WTC11 (cell line): ENCODE results near the gene ICAM1. TPM values are rescaled to one million over a fixed set of nuclear protein-coding genes. Genes with fewer than 3 reads are reported as not detected.
A peak's percentile ranks its signal among the peaks of the same experiment; 100 is the strongest.

Experiments used
- ATAC-seq: fragments of 200-7000 bp; cut with Tn5 transposase; 2 replicates; pipeline ENCODE4 v1.10.0; 2021; ENCODE audit warnings: mild to moderate bottlenecking, moderate library complexity
- CTCF ChIA-PET: fragments of 300-600 bp; sonication (Branson Sonifier 250); formaldehyde crosslinking; loops from one replicate; lab custom pipeline; 2021; ENCODE audit warnings: antibody characterized with exemption; lab: Charles Lee
- POLR2A ChIA-PET: fragments of 350-600 bp; sonication (Branson Sonifier 250); formaldehyde crosslinking; loops from one replicate; lab custom pipeline; 2021; ENCODE audit warnings: antibody characterized with exemption; lab: Charles Lee
- DNase-seq: peaks from one replicate; pipeline ENCODE4 v3.0.0; 2021; ENCODE audit warnings: low spot score
- H3K27ac Mint-ChIP-seq: 2 replicates; pipeline ENCODE4 v1.8.0; 2021; ENCODE audit warnings: mixed read lengths
- H3K27me3 Mint-ChIP-seq: 2 replicates; pipeline ENCODE4 v1.8.0; 2021; ENCODE audit warnings: low read depth, mild to moderate bottlenecking, moderate library complexity, mixed read lengths
- H3K36me3 Mint-ChIP-seq: 2 replicates; pipeline ENCODE4 v1.8.0; 2021; ENCODE audit warnings: mixed read lengths
- H3K4me1 Mint-ChIP-seq: 2 replicates; pipeline ENCODE4 v1.8.0; 2022; ENCODE audit warnings: mixed read lengths
- H3K4me3 Mint-ChIP-seq: 2 replicates; pipeline ENCODE4 v1.8.0; 2021; ENCODE audit warnings: mild to moderate bottlenecking, moderate library complexity, mixed read lengths
- H3K9me3 Mint-ChIP-seq: 2 replicates; pipeline ENCODE4 v1.8.0; 2021; ENCODE audit warnings: mixed read lengths
- CDX4 ChIP-seq: fragments of 250-450 bp; sonication (Bioruptor Pico); IDR thresholded peaks from 2 replicates; pipeline ENCODE4 v1.9.0; 2021; ENCODE audit warnings: moderate library complexity, mild to moderate bottlenecking, inconsistent platforms, borderline replicate concordance
- CREB1 ChIP-seq: sonication (generic); formaldehyde crosslinking; IDR thresholded peaks from 2 replicates; pipeline ENCODE4 v1.8.0; 2023; ENCODE audit warnings: mild to moderate bottlenecking, missing genetic modification reagents
- E2F1 ChIP-seq: sonication (generic); formaldehyde crosslinking; IDR thresholded peaks from 2 replicates; pipeline ENCODE4 v1.8.0; 2022; ENCODE audit warnings: mild to moderate bottlenecking, missing genetic modification reagents
- E2F5 ChIP-seq: sonication (generic); formaldehyde crosslinking; IDR thresholded peaks from 2 replicates; pipeline ENCODE4 v1.8.1; 2022; ENCODE audit warnings: mild to moderate bottlenecking, moderate library complexity, missing genetic modification reagents
- ETV6 ChIP-seq: sonication (generic); formaldehyde crosslinking; IDR thresholded peaks from 2 replicates; pipeline ENCODE4 v1.8.1; 2022; ENCODE audit warnings: mild to moderate bottlenecking, missing genetic modification reagents
- FOXJ3 ChIP-seq: sonication (generic); formaldehyde crosslinking; IDR thresholded peaks from 2 replicates; pipeline ENCODE4 v1.9.0; 2021; ENCODE audit warnings: missing genetic modification reagents, mild to moderate bottlenecking, borderline replicate concordance
- GTF2I ChIP-seq: fragments of 250-450 bp; sonication (Bioruptor Pico); conservative IDR thresholded peaks from 2 replicates; pipeline ENCODE4 v1.4.0; 2021; ENCODE audit warnings: mild to moderate bottlenecking
- HMGA2 ChIP-seq: fragments of 250-450 bp; sonication (Bioruptor Pico); IDR thresholded peaks from 2 replicates; pipeline ENCODE4 v1.4.0; 2021; ENCODE audit warnings: mild to moderate bottlenecking, moderate library complexity
- IRF1 ChIP-seq: sonication (generic); formaldehyde crosslinking; IDR thresholded peaks from 2 replicates; pipeline ENCODE4 v1.8.0; 2023; ENCODE audit warnings: missing genetic modification reagents
- MXD4 ChIP-seq: fragments of 250-450 bp; sonication (Bioruptor Pico); IDR thresholded peaks from 2 replicates; pipeline ENCODE4 v1.8.0; 2021; ENCODE audit warnings: mild to moderate bottlenecking, moderate library complexity, borderline replicate concordance
- NR1H2 ChIP-seq: sonication (generic); formaldehyde crosslinking; IDR thresholded peaks from 2 replicates; pipeline ENCODE4 v1.9.0; 2021; ENCODE audit warnings: mild to moderate bottlenecking, moderate library complexity, missing genetic modification reagents
- NR2C2 ChIP-seq: sonication (generic); formaldehyde crosslinking; IDR thresholded peaks from 2 replicates; pipeline ENCODE4 v1.8.0; 2022; ENCODE audit warnings: mild to moderate bottlenecking, missing genetic modification reagents
- PRRX2 ChIP-seq: fragments of 250-450 bp; sonication (Bioruptor Pico); IDR thresholded peaks from 2 replicates; pipeline ENCODE4 v1.8.0; 2021; ENCODE audit warnings: mild to moderate bottlenecking
- RELA ChIP-seq: sonication (generic); formaldehyde crosslinking; IDR thresholded peaks from 2 replicates; pipeline ENCODE4 v1.8.1; 2022; ENCODE audit warnings: missing genetic modification reagents, mild to moderate bottlenecking, borderline replicate concordance
- SP1 ChIP-seq: sonication (generic); formaldehyde crosslinking; conservative IDR thresholded peaks from 2 replicates; pipeline ENCODE4 v1.8.1; 2022; ENCODE audit warnings: missing genetic modification reagents
- TEAD4 ChIP-seq: sonication (generic); formaldehyde crosslinking; IDR thresholded peaks from 2 replicates; pipeline ENCODE4 v1.8.0; 2022; ENCODE audit warnings: mild to moderate bottlenecking, missing genetic modification reagents
- ZMAT4 ChIP-seq: fragments of 250-450 bp; sonication (Bioruptor Pico); IDR thresholded peaks from 2 replicates; pipeline ENCODE4 v1.9.0; 2021; ENCODE audit warnings: mild to moderate bottlenecking
- ZNF219 ChIP-seq: sonication (generic); formaldehyde crosslinking; IDR thresholded peaks from 2 replicates; pipeline ENCODE4 v1.8.0; 2023; ENCODE audit warnings: missing genetic modification reagents, mild to moderate bottlenecking, borderline replicate concordance
- ZNF232 ChIP-seq: sonication (generic); formaldehyde crosslinking; IDR thresholded peaks from 2 replicates; pipeline ENCODE4 v1.8.0; 2022; ENCODE audit warnings: mild to moderate bottlenecking, missing genetic modification reagents
- ZNF317 ChIP-seq: sonication (generic); formaldehyde crosslinking; IDR thresholded peaks from 2 replicates; pipeline ENCODE4 v1.8.1; 2023; ENCODE audit warnings: low read depth, mild to moderate bottlenecking, moderate library complexity, missing genetic modification reagents, borderline replicate concordance
- ZNF423 ChIP-seq: fragments of 250-450 bp; sonication (Bioruptor Pico); IDR thresholded peaks from 2 replicates; pipeline ENCODE4 v2.1.2; 2022; ENCODE audit warnings: mild to moderate bottlenecking, moderate library complexity
- total RNA-seq: library from RNA; stranded (reverse); gene quantifications from 3 replicates; pipeline ENCODE4 v1.2.3, GENCODE V29; 2021

Gene ICAM1
- total RNA-seq, 1 experiment from 2014 or later: 3.8 TPM

- H3K4me3 Mint-ChIP-seq: peak overlapping the region; percentile 82
- H3K27me3 Mint-ChIP-seq: peaks cover 98% of the 10 kb centered on the region
- H3K36me3 Mint-ChIP-seq: no peaks in the 10 kb centered on the region
- TF ChIP-seq SP1 (CRISPR knock-in tag): no peak
- TF ChIP-seq PRRX2: no peak
- no peak for TF ChIP-seq ETV6
- H3K4me1 Mint-ChIP-seq: peaks cover 33% of the 10 kb centered on the region
- ChIA-PET CTCF (interaction anchor here (0.6 to 9.0 kb wide), 9 partner anchors 17 to 131 kb away, joined by 3 to 180 read pairs (median 4); partner anchors contain the start of gene ICAM1), POLR2A (interaction anchor here (0.9 kb wide), 1 partner anchor 24 kb away, joined by 3 read pairs; no protein-coding TSS in a partner anchor)
- no peak overlapping the region; the same call in 1 of the 2 replicates for H3K27ac Mint-ChIP-seq
- peak; percentile 57 for DNase-seq
- H3K9me3 Mint-ChIP-seq: no peaks in the 10 kb centered on the region
- no peak for ATAC-seq
These were observed 22.1 kb downstream of the ICAM1 start for GRCh38 chr19:10292789-10293636.

GRCh38 chr19:10293637-10294367 lies 22.9 kb downstream of the ICAM1 start:
- H3K4me1 Mint-ChIP-seq: peaks cover 29% of the 10 kb centered on the region
- DNase-seq (no peak), ATAC-seq (no peak)
- H3K4me3 Mint-ChIP-seq: peak overlapping the region; percentile 82
- CTCF ChIA-PET: interaction anchor here (0.6 to 9.0 kb wide), 5 partner anchors 13 to 122 kb away, joined by 3 to 180 read pairs (median 7); partner anchors contain the start of gene ICAM1
- TF ChIP-seq NR1H2 (CRISPR knock-in tag) (no peak), RELA (CRISPR knock-in tag) (no peak), GTF2I (CRISPR knock-in tag) (no peak), ZNF317 (CRISPR knock-in tag) (no peak), ZNF232 (CRISPR knock-in tag) (no peak), CREB1 (CRISPR knock-in tag) (no peak), TEAD4 (CRISPR knock-in tag) (no peak), NR2C2 (CRISPR knock-in tag) (0 out of 2 replicates have a peak, but pooled peaks have one; percentile 25), CDX4 (no peak), FOXJ3 (CRISPR knock-in tag) (no peak), MXD4 (CRISPR knock-in tag) (no peak), E2F1 (CRISPR knock-in tag) (no peak), IRF1 (CRISPR knock-in tag) (0 out of 2 replicates have a peak, but pooled peaks have one; percentile 43), ZMAT4 (CRISPR knock-in tag) (no peak), ZNF219 (CRISPR knock-in tag) (no peak), E2F5 (CRISPR knock-in tag) (no peak), HMGA2 (CRISPR knock-in tag) (no peak), ZNF423 (CRISPR knock-in tag) (no peak)
- no peak overlapping the region for H3K27ac Mint-ChIP-seq
- POLR2A ChIA-PET: no interaction called here
- H3K36me3 Mint-ChIP-seq: no peaks in the 10 kb centered on the region
- H3K9me3 Mint-ChIP-seq: no peaks in the 10 kb centered on the region
- peaks cover 97% of the 10 kb centered on the region for H3K27me3 Mint-ChIP-seq
